ENCODE data around the gene PLIN4.
"Not testable (repeated sequence)": the region's sequence is repeated elsewhere in the genome, so short reads cannot be mapped to it uniquely, and the experiment has no call there.

Gene PLIN4

DNA sequence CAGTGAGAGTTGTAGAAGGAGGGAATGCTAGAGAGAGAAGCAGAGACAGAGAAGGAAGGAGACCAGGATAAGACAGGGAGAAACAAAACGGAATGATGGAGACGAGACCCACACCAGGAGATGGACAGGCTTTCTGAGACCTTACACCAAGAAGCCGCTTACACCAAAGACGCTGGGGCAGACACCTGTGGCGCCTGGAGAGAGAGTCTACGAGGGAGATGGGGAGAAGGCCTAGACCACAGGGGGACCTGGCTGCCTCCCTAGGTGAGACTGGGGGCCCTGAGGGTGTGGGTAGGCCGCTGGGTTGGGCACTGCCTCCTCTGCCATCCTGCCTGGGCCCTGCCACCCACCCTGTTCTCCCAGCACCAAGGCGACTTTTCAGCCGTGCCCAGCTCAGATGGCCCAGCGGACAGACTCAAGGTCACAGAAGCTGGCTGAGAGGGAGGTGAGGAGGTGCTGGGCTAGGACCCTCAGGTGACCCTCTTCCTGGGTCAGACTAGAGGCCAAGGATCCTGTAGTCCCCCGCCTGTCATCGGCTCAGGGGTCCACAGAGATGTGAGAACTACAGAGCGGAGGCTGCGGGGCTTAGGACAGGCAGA lies 11.7 kb upstream of the PLIN4 start:
- DNase-seq (ENCODE audit: low read depth, low spot score): no peak
- H3K27ac ChIP-seq: no peak overlapping the region

DNA sequence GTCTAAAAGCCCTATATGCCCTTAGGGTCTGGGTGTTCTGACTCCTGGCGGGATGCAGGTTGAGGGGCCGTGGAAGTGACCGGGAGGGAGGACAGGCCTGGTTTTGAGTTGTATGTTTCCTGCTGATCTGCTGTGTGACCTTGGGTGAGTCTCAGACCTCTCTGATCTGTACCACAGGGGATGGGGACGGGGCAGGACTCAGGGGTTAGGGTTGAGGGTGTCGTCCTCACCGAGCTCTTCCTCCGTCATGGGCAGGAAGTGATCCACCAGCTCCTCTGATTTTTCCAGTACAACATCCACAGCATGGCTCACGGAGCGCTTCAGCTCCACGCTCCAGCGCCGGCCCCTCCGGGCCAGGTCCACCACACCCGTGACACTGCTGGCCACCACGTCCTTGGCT lies 10.6 kb upstream of the PLIN4 start:
- no peak overlapping the region for H3K27ac ChIP-seq
- DNase-seq (ENCODE audit: low read depth, low spot score): no peak

DNA sequence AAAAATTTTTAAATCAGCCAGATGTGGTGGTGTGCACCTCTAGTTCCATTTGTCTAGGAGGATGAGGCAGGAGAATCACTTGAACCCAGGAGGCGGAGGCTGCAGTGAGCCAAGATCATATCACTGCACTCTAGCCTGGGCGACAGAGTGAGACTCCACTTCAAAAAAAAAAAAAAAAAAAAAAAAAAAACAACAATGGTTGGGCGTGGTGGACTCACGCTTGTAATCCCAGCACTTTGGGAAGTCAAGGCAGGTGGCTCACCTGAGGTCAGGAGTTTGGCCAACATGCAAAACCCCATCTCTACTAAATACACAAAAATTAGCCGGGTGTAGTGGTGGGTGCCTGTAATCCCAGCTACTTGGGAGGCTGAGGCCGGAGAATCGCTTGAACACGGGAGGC lies 9.1 kb upstream of the PLIN4 start:
- not testable (repeated sequence) for DNase-seq (ENCODE audit: low read depth, low spot score)

DNA sequence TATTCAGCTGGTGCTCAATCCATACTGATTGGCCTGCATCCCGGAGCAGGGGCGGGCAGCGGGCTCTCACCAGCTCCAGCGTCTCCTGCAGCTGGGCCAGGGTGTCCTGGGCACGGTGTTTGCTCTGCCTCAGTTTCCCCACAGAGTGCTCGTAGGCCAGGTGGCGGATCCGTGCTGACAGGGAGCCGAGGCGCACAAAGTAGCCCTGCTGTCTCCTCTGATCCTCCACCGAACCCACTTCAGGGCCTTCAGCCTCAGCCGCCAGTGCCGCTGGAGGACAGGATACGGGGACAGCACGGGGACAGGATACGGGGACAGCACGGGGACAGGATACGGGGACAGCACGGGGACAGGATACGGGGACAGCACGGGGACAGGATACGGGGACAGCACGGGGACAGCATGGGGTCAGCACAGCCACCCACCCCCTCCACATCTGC lies 7.3 kb upstream of the PLIN4 start:
- DNase-seq (ENCODE audit: low read depth, low spot score): no peak
- no peak overlapping the region for H3K27ac ChIP-seq

More for the DNA sequence above, 9.1 kb upstream of the PLIN4 start:
- H3K27ac ChIP-seq: not testable (repeated sequence)

DNA sequence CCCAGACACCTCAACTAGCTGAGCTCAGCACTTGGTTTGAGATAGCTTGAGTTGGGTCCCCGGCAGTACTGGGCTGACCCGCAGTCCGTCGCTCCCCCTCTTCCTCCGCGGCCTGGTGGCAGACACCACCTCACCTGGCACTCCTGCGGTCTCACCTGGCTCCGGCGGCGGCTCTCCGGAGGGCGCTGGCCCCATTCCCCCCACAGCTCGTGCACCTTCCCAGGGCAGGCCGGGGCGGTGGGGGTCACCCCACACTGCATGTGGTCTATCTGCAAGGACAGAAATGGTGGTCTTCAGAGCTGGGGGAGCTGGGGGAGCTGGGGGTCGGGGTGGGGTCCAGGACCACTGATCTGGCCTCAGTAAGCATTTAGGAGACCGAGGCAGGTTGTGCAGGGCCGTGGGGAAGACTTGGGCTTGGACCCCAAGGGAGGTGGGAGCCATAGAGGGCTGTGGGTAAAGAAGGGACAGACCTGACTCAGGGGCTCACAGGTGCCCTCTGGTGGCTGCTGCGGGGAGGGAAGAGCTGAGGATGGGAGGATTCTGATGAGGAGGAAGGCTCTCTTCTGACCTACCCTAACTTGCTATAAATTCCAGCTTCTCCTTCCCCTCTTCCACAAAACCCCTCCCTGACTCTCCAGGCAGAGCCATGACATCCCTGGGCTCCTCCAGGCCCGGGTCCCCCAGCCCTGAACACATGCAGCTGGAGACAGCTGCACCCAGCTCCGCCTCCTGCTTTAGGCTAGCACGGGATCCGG lies 6.7 kb upstream of the PLIN4 start:
- H3K27ac ChIP-seq: no peak overlapping the region
- DNase-seq (ENCODE audit: low read depth, low spot score): no peak

DNA sequence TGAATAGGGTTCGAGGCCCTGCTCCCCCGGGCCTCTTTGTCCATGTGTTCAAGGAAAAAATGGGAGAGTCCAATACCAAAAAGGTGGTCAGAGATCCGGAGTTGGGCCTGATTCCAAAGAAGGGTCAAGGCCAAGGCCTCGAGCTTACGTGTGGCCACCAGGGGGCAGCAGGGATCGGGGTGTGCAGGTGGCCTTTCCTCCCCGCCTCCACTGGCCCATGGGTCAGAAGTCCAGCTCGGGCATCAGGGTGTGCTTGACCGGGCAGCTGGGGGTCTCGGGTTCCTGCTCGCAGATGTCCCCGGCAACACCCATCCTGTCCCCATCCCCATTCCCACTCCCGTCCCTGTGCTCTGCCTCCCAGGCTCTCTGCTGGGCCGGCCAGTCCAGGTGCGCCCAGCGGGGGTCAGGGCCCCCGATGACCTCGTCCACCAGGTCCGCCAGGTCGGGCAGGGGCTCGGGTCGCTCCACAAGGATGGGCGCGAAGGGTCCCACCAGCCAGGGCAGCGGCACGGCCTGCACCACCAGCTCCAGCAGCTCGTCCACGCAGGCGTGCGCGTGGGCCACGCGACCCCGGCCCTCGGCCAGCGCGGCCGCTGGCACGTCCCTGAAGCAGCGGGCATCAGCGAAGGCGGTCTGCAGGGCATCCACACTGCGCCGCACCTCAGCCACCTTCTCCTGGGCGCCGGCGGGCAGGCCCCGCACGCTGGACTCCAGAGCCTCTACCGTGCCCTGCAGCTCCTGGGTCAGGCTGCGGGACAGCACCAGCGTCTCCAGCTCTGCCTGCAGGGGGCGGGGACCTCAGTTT lies 5.2 kb upstream of the PLIN4 start:
- H3K27ac ChIP-seq: no peak overlapping the region
- DNase-seq (ENCODE audit: low read depth, low spot score): no peak

DNA sequence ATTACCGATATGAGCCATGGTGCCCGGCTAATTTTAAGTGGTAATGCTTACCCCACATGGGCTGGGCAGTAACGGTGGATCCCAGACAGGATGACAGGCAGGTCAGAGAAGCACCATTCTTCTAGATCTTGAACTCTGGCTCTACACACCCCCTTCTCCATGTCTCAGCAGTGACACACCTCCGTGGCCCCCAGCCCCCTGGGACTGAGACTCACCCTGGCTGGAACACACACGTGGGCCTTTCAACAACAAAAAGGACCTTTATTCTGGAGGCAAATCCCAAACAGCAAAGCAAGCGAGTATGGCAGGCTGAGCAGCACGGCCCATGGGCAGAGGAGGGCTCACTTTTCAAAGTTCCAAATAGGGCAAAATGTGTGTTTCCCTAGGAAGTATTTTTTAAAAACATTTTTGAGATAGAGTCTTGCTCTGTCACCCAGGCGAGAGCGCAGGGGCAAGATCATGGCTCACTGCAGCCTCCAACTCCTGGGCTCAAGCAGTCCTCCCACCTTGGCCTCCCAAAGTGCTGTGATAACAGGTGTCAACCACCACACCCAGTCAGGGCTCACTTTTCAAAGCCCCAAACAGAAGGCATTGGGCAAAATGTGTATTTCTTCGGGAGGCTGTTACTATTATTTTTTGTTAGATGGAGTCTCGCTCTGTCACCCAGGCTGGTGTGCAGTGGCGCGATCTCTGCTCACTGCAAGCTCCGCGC lies 4.2 kb upstream of the PLIN4 start:
- no peak overlapping the region for H3K27ac ChIP-seq
- DNase-seq (ENCODE audit: low read depth, low spot score): no peak

DNA sequence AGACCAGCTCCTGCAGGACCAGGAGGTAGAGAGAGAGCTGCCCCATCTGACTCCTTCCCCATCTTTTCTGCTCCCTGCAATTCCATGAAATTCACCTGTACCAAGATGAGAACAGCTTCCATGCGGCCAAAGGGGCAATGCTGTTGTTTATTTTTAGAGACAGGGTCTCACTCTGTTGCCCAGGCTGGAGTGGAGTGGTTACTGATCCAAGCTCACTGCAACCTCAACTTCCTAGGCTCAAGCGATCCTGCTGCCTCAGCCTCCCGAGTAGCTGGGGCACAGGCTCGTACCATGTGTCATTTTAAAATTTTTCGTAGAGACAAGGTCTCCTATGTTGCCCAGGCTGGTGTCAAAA lies 3.6 kb upstream of the PLIN4 start:
- H3K27ac ChIP-seq: no peak overlapping the region
- DNase-seq (ENCODE audit: low read depth, low spot score): no peak

DNA sequence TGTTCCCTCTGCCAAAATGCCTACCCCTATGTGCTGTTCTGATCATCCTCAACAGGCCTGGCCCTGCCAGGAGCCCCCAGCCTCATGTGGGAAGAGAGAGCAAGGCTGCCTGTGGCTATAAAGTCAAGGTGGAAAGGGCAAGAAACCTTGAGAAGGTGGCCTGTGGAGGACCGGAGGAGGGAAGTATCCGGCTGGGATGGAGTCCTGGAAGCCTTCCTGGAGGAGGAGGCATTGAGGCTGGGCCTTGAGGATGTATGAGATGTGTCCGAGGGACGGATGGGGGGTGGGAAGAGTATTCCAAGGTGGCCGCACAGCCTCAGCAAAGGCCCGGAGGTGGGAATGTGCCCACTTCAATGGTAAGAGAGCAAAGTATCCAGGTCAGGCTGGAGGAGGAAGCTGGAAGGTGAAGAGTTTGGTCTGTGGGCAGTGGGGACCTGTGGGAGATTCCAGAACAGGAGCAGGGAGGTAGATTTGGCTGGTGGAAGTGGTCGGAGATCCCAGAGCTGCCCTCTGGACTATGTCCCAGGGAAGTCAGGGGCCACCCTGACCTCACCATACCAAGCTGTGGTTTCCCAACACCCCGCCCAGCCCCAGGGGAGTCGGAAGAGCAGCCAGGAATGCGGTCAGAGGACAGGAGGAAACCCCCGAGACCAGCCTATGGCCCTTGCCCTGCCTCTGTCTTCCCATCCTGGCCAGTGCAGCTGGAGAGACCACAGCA lies 3.0 kb upstream of the PLIN4 start:
- DNase-seq (ENCODE audit: low read depth, low spot score): no peak
- no peak overlapping the region for H3K27ac ChIP-seq

DNA sequence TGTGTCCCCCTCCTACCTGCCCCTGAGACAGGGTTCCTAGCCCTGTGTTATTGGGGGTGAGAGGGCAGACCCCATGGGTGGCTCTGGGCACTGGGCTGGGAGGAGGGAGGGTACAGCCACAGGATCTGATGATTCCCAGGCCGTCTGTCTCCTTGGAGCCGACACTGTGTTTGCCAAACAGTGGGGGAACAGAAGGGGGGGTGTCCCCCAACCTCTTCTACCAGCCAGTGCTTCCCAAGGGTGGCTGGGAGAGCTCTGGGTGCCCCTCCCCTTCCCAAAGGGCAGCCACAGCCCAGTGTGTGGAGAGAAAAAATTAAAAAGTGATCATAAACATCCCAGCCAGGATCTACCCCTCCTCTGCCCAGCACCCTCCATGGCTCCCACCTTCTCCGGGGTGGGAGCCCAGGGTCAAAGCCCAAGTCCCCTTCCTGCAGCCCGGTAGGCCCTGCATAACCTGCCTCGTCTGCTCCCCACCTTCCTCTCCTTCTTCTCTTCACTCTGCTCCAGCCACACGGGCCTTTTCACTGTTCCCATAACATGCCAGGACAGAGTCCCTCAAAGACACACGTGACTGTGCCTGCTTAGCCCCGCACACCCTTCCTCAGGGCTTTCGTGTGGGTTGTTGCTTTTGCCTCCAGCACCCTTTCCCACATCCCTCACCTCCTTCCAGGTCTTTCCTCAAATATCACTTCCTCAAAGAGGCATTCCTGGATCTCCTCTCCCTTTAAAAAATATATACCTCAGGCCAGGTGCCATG lies 1.4 kb upstream of the PLIN4 start:
- DNase-seq (ENCODE audit: low read depth, low spot score): no peak
- H3K27ac ChIP-seq: peak overlapping the region; percentile 75

DNA sequence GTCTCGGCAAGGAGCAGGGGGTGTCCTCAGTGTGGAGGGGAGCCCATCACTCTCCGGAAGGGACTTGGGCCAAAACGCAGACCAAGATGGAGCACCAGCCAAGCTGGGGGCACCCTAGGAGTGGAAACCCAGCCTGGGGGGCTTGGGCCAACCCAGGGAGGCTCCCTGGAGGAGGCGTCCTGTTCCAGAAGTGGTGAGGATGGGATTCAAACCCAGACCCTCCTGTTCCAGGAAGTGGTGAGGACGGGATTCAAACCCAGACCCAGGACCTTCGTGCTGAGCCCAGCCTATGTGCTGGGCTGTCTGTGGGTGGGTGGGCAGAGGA lies 848 bp upstream of the PLIN4 start:
- H3K27ac ChIP-seq: peak overlapping the region; percentile 75
- no peak for DNase-seq (ENCODE audit: low read depth, low spot score)

DNA sequence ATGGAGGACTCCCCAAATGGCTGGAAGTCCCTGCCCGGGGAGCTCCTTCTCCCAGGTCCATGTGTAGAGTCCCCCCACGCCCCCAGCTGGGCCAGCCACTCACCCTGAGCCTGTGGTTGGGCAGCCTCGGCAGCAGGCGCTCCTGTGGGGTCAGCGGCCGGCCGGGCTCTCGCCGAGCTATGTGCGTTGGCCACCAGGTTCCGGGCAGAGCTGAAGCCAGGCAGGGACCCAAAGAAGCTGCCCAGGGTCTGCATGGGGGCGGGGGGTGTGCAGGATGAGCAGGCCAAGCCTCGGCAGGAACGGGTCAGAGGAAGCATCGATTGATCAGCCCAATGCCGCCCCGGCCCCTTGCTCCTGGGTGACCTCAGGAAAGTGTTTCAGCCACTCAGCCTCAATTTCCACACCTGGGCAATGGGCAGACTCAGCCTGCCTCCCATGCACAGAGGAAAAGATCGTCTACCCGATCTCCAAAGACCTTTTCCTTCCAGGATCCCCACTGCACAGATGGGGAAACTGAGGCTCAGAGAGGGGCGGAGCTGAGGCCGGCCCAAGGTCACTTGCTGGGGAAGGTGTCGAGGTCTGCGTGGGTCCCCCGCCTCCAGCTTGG lies 732 bp downstream of the PLIN4 start:
- no peak for DNase-seq (ENCODE audit: low read depth, low spot score)
- no peak overlapping the region for H3K27ac ChIP-seq

DNA sequence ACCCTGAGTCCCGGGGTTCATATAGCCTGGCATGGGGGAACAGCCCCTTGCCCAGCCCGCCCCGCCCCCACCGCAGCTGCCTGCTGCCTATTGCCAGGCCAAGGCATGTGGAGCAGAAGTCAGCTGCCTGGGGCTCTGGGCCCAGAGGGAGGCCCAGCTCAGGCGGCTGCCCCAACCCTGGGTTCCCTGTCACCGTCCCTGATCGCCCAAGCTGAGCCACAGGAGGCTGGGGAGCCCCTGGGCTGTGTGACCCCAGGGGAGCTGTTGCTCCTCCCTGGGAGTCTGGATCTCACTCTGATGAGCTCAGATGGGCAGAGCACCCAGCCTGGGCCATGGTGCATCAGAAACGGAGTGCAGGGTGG lies 1.4 kb downstream of the PLIN4 start:
- DNase-seq (ENCODE audit: low read depth, low spot score): no peak
- H3K27ac ChIP-seq: no peak overlapping the region

DNA sequence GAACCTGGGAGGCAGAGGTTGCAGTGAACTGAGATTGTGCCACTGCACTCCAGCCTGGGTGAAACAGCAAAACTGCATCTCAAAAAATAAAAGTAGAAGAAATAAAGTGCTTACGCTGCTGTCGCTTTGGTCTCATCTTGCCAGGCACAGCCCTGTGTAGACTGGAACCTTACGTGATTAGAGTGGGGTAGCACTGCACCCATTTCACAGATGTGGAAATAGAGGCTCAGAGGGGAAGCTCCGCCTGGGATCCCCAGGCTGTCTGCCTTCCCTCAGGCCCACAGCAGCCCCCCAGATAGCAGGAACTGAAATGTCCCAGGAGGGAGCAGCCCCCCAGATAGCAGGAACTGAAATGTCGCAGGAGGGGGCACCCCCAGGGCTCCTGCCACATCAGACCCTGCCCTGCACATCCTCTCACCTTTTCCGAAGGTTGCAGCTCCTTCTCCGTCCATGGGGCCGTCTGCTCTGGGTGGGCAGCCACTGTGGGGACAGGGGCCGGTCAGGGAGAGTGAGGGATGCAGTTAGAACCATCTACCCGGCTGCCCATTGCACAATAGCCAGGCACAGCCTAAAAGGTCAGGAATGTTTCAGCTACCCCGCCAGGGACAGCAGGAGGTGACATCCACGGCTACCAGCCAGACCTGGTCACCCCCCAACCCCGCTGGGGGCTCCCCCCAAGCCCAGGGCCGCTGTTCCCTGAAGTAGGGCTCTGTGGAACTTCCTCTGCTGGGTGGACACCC lies 1.9 kb downstream of the PLIN4 start:
- H3K27ac ChIP-seq: no peak overlapping the region
- no peak for DNase-seq (ENCODE audit: low read depth, low spot score)

DNA sequence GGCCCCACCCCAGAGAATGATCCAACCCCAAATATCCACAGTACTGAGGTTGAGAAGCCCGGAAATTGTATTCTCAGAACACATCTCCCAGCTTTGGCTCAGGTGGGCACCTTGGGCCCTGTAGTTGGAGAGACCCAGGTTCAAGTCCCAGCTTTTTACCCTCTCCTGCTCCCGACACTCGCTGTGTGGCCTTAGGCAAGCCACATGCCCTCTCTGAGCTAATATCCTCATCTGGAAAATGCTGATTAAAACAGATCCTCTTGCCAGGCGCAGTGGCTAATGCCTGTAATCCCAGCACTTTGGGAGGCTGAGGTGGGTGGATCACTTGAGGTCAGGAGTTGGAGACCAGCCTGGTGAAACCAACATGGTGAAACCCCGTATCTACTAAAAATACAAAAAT lies 2.6 kb downstream of the PLIN4 start:
- H3K27ac ChIP-seq: no peak overlapping the region
- no peak for DNase-seq (ENCODE audit: low read depth, low spot score)

DNA sequence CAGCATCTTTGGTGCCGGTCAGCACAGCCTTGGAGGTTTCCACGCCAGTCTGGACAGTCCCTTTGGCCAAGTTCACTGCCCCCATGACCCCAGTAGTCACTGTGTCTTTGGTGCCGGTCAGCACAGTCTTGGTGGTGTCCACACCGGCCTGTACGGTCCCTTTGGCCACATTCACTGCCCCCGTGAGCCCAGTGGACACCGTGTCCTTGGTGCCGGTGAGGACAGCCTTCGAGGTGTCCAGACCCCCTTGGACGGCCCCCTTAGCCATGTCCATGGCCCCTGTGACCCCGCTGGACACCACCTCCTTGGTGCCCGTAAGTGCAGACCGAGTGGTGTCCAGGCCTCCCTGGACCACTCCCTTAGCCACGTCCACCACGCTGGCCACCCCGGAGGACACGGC lies 5.0 kb downstream of the PLIN4 start:
- DNase-seq (ENCODE audit: low read depth, low spot score): no peak
- H3K27ac ChIP-seq: no peak overlapping the region

DNA sequence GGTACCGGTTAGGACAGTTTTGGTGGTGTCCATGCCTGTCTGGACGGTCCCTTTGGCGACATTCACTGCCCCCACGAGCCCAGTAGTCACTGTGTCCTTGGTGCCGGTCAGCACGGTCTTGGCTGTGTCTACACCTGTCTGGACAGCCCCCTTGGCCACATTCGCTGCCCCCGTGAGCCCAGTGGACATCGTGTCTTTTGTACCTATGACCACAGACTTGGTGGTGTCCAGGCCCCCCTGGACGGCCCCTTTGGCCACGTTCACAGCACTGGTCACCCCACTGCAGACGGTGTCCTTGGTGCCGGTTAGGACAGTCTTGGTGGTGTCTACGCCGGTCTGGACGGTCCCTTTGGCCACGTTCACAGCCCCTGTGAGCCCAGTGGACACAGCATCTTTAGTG lies 6.2 kb downstream of the PLIN4 start:
- no peak for DNase-seq (ENCODE audit: low read depth, low spot score)
- H3K27ac ChIP-seq: no peak overlapping the region

DNA sequence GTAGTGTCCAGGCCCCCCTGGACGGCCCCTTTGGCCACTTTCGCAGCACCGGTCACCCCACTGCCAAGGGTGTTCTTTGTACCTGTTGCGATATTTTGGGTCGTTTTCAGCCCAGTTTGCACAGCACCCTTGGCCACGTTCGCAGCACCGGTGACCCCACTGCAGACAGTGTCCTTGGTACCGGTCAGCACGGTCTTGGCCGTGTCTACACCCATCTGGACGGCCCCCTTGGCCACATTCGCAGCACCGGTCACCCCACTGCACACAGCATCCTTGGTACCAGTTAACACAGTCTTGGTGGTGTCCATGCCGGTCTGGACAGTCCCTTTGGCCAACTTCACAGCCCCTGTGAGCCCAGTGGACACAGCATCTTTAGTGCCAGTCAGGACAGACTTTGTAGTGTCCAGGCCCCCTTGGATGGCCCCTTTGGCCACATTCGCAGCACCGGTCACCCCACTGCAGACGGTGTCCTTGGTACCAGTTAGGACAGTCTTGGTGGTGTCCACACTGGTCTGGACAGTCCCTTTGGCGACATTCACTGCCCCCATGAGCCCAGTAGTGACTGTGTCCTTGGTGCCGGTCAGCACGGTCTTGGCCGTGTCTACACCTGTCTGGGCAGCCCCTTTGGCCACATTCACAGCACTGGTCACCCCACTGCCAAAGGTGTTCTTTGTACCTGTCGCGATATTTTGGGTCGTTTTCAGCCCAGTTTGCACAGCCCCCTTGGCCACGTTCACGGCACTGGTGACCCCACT lies 6.8 kb downstream of the PLIN4 start:
- DNase-seq (ENCODE audit: low read depth, low spot score): no peak
- H3K27ac ChIP-seq: no peak overlapping the region
